GM15510 (cell line): Measurements from ENCODE around the gene TDRD3.

Experiments used
- POLR2A ChIP-seq: IDR thresholded peaks from 3 replicates; pipeline ENCODE4 v1.6.1; 2011; ENCODE audit warnings: borderline replicate concordance; ENCODE audit not compliant: insufficient read length; ENCODE audit errors: extremely low read depth

Gene TDRD3

DNA sequence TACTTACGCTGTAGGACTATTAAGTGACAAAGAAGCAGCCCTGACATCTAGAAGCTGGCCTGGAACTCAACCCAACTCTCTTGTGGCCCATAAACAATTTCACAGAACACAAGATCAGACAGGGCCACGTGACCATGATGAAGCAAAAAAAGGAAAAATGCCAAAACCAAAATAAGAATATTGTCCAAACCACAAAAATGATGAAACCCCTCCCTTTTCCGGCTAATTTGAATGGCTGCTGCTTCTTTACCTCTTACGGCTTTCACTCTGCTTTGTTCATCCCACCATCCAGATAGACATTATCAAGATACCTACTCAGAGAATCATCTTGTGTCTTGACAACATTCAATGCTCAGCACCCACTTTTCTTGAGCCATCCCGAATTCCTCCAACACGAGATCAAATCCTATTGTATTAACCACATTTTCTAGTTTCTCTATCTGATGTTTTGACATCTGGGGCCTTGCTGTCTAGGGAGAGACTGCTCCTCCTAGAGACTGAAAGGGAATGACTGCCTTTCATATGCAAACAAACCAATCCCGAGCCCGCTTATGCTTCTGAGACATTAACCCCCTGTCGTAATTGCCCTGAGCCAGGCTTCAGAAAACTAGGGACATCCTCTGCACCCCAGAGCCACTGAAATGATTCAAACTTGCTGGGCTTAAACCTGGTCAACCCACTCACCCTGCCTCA lies 186.3 kb downstream of the TDRD3 start:
- no peak for TF ChIP-seq POLR2A

DNA sequence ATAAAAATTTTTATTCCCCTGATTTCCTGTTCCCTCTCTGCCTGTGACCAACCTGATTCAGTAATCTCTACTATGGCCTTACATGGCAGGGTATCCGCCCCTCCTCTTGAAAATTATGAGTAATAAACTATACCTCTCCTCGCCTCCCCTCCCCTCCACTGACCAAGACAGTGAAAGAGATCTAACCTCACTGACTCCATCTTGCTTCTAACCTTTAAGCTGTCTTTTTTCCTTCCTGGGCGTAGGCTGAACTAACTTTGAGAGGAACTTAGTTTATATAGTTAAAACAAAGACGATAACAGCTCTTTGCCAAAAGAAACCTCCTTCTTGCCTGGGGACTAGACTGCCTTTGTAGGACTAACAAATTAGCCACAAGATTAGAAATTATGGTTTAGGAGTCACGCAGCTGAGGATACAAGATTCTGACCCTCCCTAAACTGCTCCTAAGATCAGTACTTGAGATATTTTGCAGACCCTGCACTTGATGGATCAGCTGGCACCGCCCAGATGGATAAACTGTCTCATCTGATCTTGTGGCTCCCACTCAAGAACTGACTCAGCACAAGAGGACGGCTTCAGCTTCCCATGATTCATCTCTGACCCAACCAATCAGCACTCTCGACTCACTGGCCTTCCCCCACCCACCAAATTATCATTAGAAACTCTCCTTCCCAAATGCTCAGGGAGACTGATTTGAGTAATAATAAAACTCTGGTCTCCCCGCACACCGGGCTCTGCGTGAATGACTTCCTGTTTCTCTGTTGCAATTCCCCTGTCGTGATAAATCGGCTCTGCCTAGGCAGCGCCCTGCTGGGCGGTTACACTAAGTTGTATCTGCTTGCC lies 187.1 kb downstream of the TDRD3 start:
- TF ChIP-seq POLR2A, result no peak

DNA sequence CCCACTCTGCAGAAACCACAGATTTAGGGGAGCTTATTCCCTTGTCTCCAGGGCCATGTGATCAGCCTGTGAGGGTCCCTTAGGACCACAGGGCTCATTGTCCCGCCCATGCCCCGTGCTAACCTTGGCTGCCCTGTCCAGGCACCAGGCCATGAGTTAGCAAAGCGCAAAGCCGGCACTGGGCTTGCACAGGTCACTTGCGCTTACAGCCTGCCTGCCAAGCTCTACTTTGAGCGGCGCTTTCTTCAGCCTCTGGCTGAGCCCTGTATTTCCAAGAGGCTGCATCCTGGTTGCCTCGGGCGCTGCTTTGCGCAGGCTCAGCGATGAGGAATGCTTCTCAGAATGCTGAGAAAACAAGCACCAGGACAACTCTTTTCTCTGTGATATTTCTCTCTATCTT lies 188.0 kb downstream of the TDRD3 start:
- no peak for TF ChIP-seq POLR2A

DNA sequence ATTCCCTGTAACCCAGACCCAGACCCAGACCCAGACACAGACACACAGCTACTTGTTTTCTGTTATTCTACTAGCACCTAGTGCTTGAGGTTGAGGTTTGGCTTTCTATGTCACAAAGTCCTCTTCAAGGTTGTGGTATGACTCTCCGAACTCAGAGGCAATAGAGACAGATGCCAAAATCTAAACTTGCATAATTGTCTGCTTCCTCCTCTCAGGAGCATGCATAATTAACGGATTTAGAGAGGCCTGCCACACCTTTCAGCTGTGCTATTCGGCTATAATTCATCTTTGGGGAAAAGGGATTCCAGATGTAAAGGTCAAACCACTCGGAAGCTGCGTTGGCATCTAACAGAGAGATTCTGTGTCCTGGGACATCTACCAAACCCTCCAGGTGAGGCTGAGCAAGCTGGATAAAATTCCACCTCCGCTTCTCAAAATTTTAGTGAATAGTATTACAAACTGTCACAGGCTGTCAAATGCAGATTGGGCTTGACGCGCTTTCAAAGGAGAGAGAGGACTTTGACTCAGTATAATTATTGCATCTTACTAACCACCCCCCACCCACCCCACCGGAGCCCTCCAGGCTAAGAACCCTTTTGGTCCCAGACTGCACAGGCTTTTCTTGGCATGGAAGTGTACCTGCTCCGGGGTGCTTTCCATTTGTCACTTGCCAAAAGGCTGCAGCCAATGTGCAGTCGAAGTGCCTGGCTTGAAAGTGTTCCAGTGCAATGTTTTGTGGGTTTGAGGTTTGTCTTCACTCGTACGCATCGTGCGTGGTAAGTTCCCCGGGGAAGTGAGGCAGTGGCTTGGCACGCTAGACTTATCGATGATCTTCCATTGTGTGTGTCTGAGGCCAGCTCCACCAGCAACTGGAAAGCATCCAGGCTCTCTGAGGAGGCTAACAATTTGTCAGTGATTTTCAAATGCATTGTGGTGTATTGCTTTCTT lies 194.1 kb downstream of the TDRD3 start:
- no peak for TF ChIP-seq POLR2A

DNA sequence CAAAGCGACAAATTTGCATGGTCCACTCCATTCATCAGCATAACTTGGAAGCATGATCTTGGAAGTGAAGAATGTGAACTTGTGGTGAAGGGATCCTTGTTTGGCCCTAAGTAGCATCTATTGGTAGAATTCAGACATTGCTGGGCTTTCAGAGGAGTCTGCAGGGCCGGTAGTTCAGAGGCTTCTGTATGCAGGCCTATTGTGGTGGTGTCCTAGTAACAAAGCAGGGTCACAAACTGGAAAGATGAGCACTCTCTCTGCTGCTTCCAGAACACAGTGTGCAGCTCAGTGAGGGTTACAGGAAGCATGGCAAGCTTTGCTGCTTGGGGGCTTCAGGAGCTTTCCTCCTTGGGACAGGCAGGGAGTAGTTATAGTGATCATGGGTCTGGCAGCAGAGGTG lies 206.0 kb downstream of the TDRD3 start:
- no peak for TF ChIP-seq POLR2A

DNA sequence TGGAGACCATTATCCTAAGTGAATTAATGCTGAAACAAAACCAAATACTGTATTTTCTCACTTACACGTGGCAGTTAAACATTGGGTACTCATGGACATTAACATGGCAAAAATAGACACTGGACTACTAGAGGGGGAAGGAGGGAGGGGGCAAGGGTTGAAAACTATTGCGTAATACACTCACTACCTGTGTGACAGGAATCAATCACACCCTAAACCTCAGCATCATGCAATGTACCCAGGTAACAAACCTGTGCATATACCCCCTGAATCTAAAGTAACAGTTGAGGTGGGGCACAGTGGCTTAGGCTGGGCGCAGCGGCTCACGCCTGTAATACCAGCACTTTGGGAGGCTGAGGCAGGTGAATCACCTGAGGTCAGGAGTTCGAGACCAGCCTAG lies 207.0 kb downstream of the TDRD3 start:
- TF ChIP-seq POLR2A, result no peak

DNA sequence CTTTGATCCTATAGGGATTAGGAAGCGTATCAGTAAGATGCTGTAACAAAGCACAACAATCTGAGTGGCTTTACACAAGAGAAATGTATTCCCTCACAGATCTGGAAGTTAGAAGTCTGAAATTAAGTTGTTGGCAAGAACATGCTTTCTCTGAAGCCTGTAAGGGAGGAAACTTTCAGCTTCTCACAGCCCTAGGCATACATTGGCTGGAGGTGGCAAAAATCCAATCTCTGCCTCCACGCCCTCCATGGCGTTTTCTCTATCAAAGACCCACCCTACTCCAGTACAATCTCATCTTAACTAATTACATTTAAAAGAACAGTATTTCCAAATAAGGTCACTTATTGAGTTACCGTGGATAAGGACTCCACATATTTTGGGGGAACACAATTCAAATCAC lies 211.9 kb downstream of the TDRD3 start:
- no peak for TF ChIP-seq POLR2A

DNA sequence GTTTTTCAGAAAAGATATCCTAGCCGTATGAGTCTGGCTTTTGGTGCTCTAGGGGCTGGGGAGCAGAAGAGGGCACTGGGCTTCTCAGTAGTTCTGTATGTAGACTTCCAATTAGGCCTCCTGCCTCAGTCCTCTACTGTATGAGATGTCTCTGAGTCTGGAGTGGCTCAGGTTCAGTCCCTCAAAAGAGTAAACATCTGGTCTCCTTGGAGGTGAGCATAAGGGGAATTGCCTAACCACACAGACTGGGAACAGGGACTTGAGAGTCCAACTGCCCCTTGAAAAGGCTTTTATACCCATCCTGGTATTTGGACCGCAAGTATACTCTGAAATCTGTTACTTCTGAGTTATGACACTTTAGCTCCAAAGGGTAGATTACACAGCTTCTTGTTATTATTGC lies 214.5 kb downstream of the TDRD3 start:
- TF ChIP-seq POLR2A, result no peak

DNA sequence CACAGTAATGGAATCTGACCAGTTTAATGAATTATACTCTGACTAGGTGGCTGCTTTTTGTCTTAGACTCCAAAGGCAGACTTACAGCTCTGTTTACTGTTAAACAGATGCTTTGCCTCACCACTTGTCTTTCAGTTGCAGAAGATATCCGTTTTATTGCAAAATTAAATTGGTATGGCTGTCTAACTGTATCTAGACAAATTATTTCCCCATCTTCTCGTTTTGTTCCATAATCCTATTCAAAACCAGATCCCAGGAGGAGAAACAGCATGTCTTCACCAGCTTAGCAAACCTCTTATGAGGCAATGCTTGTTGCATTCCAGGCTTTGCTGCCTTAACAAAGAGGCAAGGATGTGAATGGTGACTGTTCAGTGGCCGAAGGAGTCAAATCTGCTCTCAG lies 215.6 kb downstream of the TDRD3 start:
- no peak for TF ChIP-seq POLR2A

DNA sequence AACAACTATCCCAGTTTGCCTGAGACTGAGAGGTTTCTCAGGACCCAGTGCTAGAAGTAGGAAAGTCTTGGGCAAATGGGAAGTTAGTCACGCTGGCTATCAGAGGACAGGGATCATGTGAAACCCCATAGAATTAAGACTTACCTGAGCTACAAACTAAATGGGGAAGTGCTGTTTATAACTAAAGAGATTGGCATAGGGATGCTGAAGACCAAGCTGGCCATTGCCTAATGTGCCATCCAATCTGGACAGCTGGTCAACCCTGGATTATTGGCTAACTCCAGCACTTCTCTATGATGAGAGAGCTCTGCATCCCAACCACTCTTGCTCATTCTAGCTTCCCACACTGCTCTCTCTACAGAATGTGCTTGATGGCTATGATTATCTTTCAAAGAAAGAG lies 216.1 kb downstream of the TDRD3 start:
- TF ChIP-seq POLR2A, result no peak

DNA sequence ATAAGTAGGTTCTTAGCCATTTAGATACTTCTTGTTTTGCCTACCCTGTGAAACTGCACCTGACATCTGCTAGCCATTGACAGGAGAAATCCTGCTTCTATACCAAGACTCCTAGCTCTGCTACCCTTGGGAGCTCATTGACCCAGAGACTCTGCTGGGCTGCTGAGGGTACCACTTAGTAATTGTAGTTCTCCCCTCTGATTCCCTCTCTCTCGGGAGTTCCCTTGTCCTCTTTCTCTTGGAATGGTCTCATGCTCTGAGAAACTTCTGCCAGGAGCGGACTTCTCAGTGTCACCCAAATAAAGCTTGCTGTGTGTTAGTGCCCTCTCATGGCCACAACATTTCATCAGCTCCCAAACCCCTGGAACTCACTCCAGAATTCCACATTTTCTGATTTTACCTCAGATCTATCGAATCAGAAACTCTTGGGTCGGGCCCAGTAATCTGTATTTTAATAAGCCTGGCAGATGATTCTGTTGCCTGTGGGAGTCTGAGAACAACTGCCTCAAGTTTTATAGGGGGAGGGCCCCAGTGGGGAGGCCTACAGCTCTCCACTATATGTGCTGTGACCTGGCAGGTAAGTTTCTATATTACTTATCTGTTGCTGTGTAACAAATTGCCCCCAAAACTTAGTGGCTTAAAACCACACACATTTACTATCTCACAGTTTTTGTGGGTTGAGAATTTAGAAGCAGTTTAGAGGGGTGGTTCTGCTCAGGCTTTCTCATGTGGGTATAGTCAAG lies 221.1 kb downstream of the TDRD3 start:
- no peak for TF ChIP-seq POLR2A

DNA sequence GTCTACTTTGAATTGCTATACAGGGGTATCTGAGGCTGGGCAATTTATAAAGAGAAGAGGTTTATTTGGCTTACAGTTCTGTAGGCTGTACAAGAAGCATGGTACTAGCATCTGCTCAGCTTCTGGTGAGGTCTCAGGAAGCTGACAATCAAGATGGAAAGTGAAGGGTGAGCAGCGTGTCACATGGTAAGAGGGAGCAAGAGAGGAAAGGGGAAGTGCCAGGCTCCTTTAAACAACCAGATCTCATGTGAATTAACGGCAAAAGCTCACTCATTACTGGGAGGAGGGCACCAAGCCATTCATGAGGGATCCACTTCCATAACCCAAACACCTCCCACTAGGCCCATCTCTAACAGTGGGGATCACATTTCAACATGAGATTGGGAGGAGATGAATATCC lies 222.4 kb downstream of the TDRD3 start:
- TF ChIP-seq POLR2A, result no peak

DNA sequence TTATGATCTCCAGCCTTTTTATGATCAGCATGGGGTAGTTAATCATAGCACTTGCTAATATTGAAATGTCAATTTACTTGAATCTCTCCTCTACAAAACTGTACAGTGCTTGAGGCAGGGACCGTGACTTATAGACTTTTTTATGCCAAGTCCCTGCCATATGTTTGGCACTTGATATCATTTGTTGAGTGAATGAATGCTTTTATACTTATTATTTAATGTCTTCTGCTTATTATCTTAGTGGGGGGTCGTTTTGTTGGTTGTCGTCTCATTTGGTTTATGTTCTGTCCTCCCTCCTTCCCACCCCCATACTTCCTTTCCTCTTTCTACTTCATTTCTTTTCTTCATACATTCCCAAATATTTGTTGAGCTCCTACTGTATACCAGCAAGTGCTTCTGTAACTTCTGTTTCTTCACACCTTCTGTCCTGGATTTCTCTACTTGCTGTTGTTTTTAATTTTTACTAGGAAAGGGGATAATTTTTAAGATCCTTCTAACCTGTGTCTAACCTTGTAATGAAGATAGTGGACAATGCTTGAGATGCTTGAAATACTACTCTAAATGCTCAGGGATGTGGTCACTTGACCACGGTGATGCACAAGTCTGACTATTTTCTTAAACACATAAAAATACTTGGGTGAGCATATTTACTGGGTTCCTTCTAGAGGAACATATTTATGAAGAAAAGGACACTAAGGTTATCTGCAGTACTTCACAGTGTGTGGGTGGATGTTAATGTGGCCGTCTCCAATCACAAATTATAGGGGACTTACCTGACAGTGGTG lies 223.8 kb downstream of the TDRD3 start:
- TF ChIP-seq POLR2A, result no peak

DNA sequence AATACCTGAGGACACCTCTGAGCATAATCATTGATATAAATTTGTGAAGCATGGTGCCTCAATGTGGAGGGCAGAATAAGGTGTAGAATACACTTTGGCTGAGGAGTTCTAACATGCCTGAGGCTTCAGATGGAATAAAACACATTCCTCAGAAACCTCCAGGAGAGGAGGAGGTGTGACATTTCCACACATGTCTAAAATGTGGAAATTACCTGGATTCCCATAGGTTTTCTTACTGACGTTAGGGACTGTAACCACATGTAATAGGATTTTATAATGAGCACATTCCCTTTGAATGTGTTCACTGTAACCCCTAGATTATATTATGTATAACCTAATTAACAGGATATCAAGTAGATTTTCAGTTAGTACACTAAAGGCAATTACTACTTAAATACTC lies 226.1 kb downstream of the TDRD3 start:
- no peak for TF ChIP-seq POLR2A
